Measurements from ENCODE around the gene THRAP3.

- no peak for TF ChIP-seq POLR2A (IDR thresholded peaks at IDR 0.05; ENCODE audit: low read depth, low read length)
- no peak for TF ChIP-seq CTCF (IDR thresholded peaks at IDR 0.05; ENCODE audit: extremely low read depth in 1 of 2, insufficient read depth in 1 of 2, low read depth in 1 of 2, low read length in 2 of 2)
- TF ChIP-seq JUN (IDR thresholded peaks at IDR 0.05; ENCODE audit: borderline replicate concordance, insufficient read depth, insufficient read length, low read depth), result no peak
Measured at GRCh38 chr1:36274201-36274600, 50.0 kb downstream of the THRAP3 start.
